SK-N-MC (cell line): Measurements from ENCODE around the gene FILIP1.

ENCODE experiments used
- EZH2 ChIP-seq: fragments of 200-600 bp; sonication (generic); IDR thresholded peaks from one replicate; pipeline ENCODE4 v1.6.1; 2017; ENCODE audit warnings: antibody characterized with exemption
- POLR2AphosphoS5 ChIP-seq: IDR thresholded peaks from 2 replicates; pipeline ENCODE4 v1.6.1; 2012; ENCODE audit warnings: mild to moderate bottlenecking, low read depth, low read length, borderline replicate concordance

GRCh38 chr6:75344021-75344420, 149.6 kb downstream of the FILIP1 start:
- no peak for TF ChIP-seq POLR2AphosphoS5
- no peak for TF ChIP-seq EZH2
